HAP-1 (cell line): Measurements from ENCODE around the gene PUDP.
"Not testable (repeated sequence)": the region's sequence is repeated elsewhere in the genome, so short reads cannot be mapped to it uniquely, and the experiment has no call there.

Source experiments
- DNase-seq, 2 experiments: peaks; one replicate each; pipeline ENCODE4 v3.0.0-alpha.2; 2016 to 2020; ENCODE audit warnings: low spot score in 2 of 2
- H3K27me3 ChIP-seq: fragments of 250-450 bp; sonication (Bioruptor Pico); 2 replicates; pipeline ENCODE4 v1.5.1; 2020; ENCODE audit warnings: low read depth, mild to moderate bottlenecking, moderate library complexity
- H3K36me3 ChIP-seq: fragments of 250-450 bp; sonication (Bioruptor Pico); replicated peaks from 2 replicates; pipeline ENCODE4 v1.5.1; 2020; ENCODE audit warnings: mild to moderate bottlenecking
- H3K4me1 ChIP-seq: fragments of 250-450 bp; sonication (Bioruptor Pico); 2 replicates; pipeline ENCODE4 v1.5.1; 2020; ENCODE audit warnings: mild to moderate bottlenecking
- H3K4me3 ChIP-seq: fragments of 250-450 bp; sonication (Bioruptor Pico); 2 replicates; pipeline ENCODE4 v1.5.1; 2020; ENCODE audit warnings: mild to moderate bottlenecking, moderate library complexity
- H3K9me3 ChIP-seq: fragments of 250-450 bp; sonication (Bioruptor Pico); 2 replicates; pipeline ENCODE4 v1.5.1; 2020; ENCODE audit warnings: mild to moderate bottlenecking, moderate library complexity
- in situ Hi-C: fragments of 300-500 bp; cut with MboI; formaldehyde crosslinking; loops from 3 replicates; pipeline ENCODE4 v1.14.3; 2020; ENCODE audit warnings: low sequenced_read_pairs, inconsistent platforms, mixed read lengths

PUDP gene

GRCh38 chrX:7147978-7148854 is at the start of gene PUDP:
Gene PUDP, minus strand, starts transcription at chrX:7148153. Its CDS starts 40 bp downstream, at chrX:7148113.
- DNase-seq, result peak; percentile 72 to 90
- Histone ChIP-seq H3K36me3 (no peaks in the 10 kb centered on the region), H3K4me1 (peaks cover 14% of the 10 kb centered on the region), H3K4me3 (peak within 1 kb of the TSS; percentile 50), H3K9me3 (no peaks in the 10 kb centered on the region), H3K27me3 (no peaks in the 10 kb centered on the region; the same call in 1 of the 2 replicates)
- in situ Hi-C loops, result no loop called here

GRCh38 chrX:7194606-7195005 is 46.7 kb upstream of the PUDP start:
- no peaks in the 10 kb centered on the region for H3K27me3 ChIP-seq
- H3K4me3 ChIP-seq, result no peak overlapping the region
- H3K4me1 ChIP-seq, result peaks cover 26% of the 10 kb centered on the region
- in situ Hi-C loops, result no loop called here
- no peaks in the 10 kb centered on the region for H3K9me3 ChIP-seq
- no peaks in the 10 kb centered on the region for H3K36me3 ChIP-seq
- DNase-seq, result no peak

- DNase-seq, result peak; percentile 66 to 95
- Histone ChIP-seq H3K4me3 (no peak overlapping the region), H3K36me3 (no peaks in the 10 kb centered on the region), H3K27me3 (no peaks in the 10 kb centered on the region), H3K9me3 (no peaks in the 10 kb centered on the region), H3K4me1 (peaks cover 26% of the 10 kb centered on the region)
- in situ Hi-C loops, result no loop called here
These were observed 44.9 kb upstream of the PUDP start for GRCh38 chrX:7192871-7193270.

GRCh38 chrX:7191681-7192110 is 43.7 kb upstream of the PUDP start:
- DNase-seq, result peak; percentile 20 to 41
- in situ Hi-C loops, result no loop called here
- H3K36me3 ChIP-seq, result no peaks in the 10 kb centered on the region
- H3K9me3 ChIP-seq, result no peaks in the 10 kb centered on the region
- peaks cover 26% of the 10 kb centered on the region for H3K4me1 ChIP-seq
- H3K4me3 ChIP-seq, result no peak overlapping the region
- no peaks in the 10 kb centered on the region for H3K27me3 ChIP-seq

- Histone ChIP-seq H3K4me1 (peaks cover 15% of the 10 kb centered on the region), H3K4me3 (no peak overlapping the region), H3K9me3 (no peaks in the 10 kb centered on the region), H3K27me3 (no peaks in the 10 kb centered on the region), H3K36me3 (no peaks in the 10 kb centered on the region)
- in situ Hi-C loops, result no loop called here
- no peak for DNase-seq
These were observed 42.2 kb upstream of the PUDP start for GRCh38 chrX:7190157-7190556.

GRCh38 chrX:7188672-7189071 is 40.7 kb upstream of the PUDP start:
- peaks cover 13% of the 10 kb centered on the region for H3K4me1 ChIP-seq
- H3K36me3 ChIP-seq, result no peaks in the 10 kb centered on the region
- in situ Hi-C loops, result no loop called here
- H3K27me3 ChIP-seq, result no peaks in the 10 kb centered on the region
- H3K4me3 ChIP-seq, result no peak overlapping the region
- no peaks in the 10 kb centered on the region for H3K9me3 ChIP-seq
- DNase-seq, result no peak

GRCh38 chrX:7184816-7185215 is 36.9 kb upstream of the PUDP start:
- Histone ChIP-seq H3K4me1 (no peaks in the 10 kb centered on the region), H3K36me3 (no peaks in the 10 kb centered on the region), H3K9me3 (no peaks in the 10 kb centered on the region), H3K27me3 (no peaks in the 10 kb centered on the region), H3K4me3 (no peak overlapping the region)
- no peak for DNase-seq
- in situ Hi-C loops, result no loop called here

- no peaks in the 10 kb centered on the region for H3K27me3 ChIP-seq
- H3K4me1 ChIP-seq, result no peaks in the 10 kb centered on the region
- no peak for DNase-seq
- no peak overlapping the region for H3K4me3 ChIP-seq
- in situ Hi-C loops, result no loop called here
- H3K36me3 ChIP-seq, result no peaks in the 10 kb centered on the region
- H3K9me3 ChIP-seq, result no peaks in the 10 kb centered on the region
These were observed 31.5 kb upstream of the PUDP start for GRCh38 chrX:7179446-7179845.

GRCh38 chrX:7178859-7179258 is 30.9 kb upstream of the PUDP start:
- in situ Hi-C loops, H3K4me3 ChIP-seq, H3K27me3 ChIP-seq, H3K4me1 ChIP-seq, H3K9me3 ChIP-seq, H3K36me3 ChIP-seq, DNase-seq: not testable (repeated sequence)

GRCh38 chrX:7170898-7171297 is 22.9 kb upstream of the PUDP start:
- in situ Hi-C loops, result no loop called here
- no peaks in the 10 kb centered on the region for H3K9me3 ChIP-seq
- peak in 1 of 2 experiments; percentile 62 for DNase-seq

GRCh38 chrX:7169627-7170026 is 21.7 kb upstream of the PUDP start:
- no peak overlapping the region for H3K4me3 ChIP-seq
- no peak for DNase-seq
- H3K36me3 ChIP-seq, result no peaks in the 10 kb centered on the region
- in situ Hi-C loops, result no loop called here
- H3K4me1 ChIP-seq, result no peaks in the 10 kb centered on the region
- no peaks in the 10 kb centered on the region for H3K9me3 ChIP-seq
- no peaks in the 10 kb centered on the region for H3K27me3 ChIP-seq

More at GRCh38 chrX:7170898-7171297, 22.9 kb upstream of the PUDP start:
- H3K4me3 ChIP-seq, result no peak overlapping the region
- no peaks in the 10 kb centered on the region for H3K4me1 ChIP-seq
- H3K36me3 ChIP-seq, result no peaks in the 10 kb centered on the region
- H3K27me3 ChIP-seq, result no peaks in the 10 kb centered on the region

GRCh38 chrX:7168371-7168770 is 20.4 kb upstream of the PUDP start:
- no peak for DNase-seq
- Histone ChIP-seq H3K27me3 (no peaks in the 10 kb centered on the region), H3K9me3 (no peaks in the 10 kb centered on the region), H3K4me1 (no peaks in the 10 kb centered on the region), H3K4me3 (no peak overlapping the region), H3K36me3 (no peaks in the 10 kb centered on the region)
- in situ Hi-C loops, result no loop called here

GRCh38 chrX:7164174-7164573 is 16.2 kb upstream of the PUDP start:
- Histone ChIP-seq H3K9me3 (no peaks in the 10 kb centered on the region), H3K36me3 (no peaks in the 10 kb centered on the region), H3K27me3 (no peaks in the 10 kb centered on the region), H3K4me3 (no peak overlapping the region), H3K4me1 (no peaks in the 10 kb centered on the region)
- in situ Hi-C loops, result no loop called here
- DNase-seq, result no peak

GRCh38 chrX:7163146-7163677 is 15.3 kb upstream of the PUDP start:
- Histone ChIP-seq H3K9me3 (no peaks in the 10 kb centered on the region), H3K36me3 (no peaks in the 10 kb centered on the region), H3K4me1 (no peaks in the 10 kb centered on the region), H3K4me3 (no peak overlapping the region), H3K27me3 (no peaks in the 10 kb centered on the region)
- no peak for DNase-seq
- in situ Hi-C loops, result no loop called here
